Embryonic facial prominence (tissue), 1 donor: Measurements from ENCODE around the gene IGF1R.

Experiments
- DNase-seq: peaks from one replicate; pipeline ENCODE4 v3.0.0-alpha.2; 2016; ENCODE audit errors: extremely low spot score

The IGF1R gene

GRCh38 chr15:98824595-98824994 lies 176.3 kb downstream of the IGF1R start:
- DNase-seq = no peak

- no peak for DNase-seq
Observed at GRCh38 chr15:98826658-98827057, 178.3 kb downstream of the IGF1R start.

GRCh38 chr15:98827217-98827616 lies 178.9 kb downstream of the IGF1R start:
- DNase-seq = no peak

- DNase-seq = no peak
Observed at GRCh38 chr15:98830034-98830634, 181.8 kb downstream of the IGF1R start.

- no peak for DNase-seq
Observed at GRCh38 chr15:98834976-98835375, 186.6 kb downstream of the IGF1R start.

- no peak for DNase-seq
Observed at GRCh38 chr15:98835876-98836275, 187.5 kb downstream of the IGF1R start.

- no peak for DNase-seq
Observed at GRCh38 chr15:98838387-98839259, 190.3 kb downstream of the IGF1R start.

GRCh38 chr15:98840053-98840452 lies 191.7 kb downstream of the IGF1R start:
- no peak for DNase-seq

GRCh38 chr15:98841419-98841970 lies 193.2 kb downstream of the IGF1R start:
- DNase-seq = no peak

GRCh38 chr15:98842192-98842972 lies 194.0 kb downstream of the IGF1R start:
- DNase-seq = no peak

GRCh38 chr15:98842973-98843285 lies 194.6 kb downstream of the IGF1R start:
- no peak for DNase-seq

- no peak for DNase-seq
Observed at GRCh38 chr15:98843844-98844243, 195.5 kb downstream of the IGF1R start.

- no peak for DNase-seq
Observed at GRCh38 chr15:98844261-98844660, 195.9 kb downstream of the IGF1R start.

GRCh38 chr15:98845138-98845884 lies 197.0 kb downstream of the IGF1R start:
- no peak for DNase-seq

GRCh38 chr15:98850961-98851572 lies 202.7 kb downstream of the IGF1R start:
- DNase-seq = peak; percentile 58

GRCh38 chr15:98853161-98853560 lies 204.8 kb downstream of the IGF1R start:
- peak; percentile 88 for DNase-seq

GRCh38 chr15:98853617-98854420 lies 205.5 kb downstream of the IGF1R start:
- no peak for DNase-seq

GRCh38 chr15:98854496-98854895 lies 206.2 kb downstream of the IGF1R start:
- no peak for DNase-seq

GRCh38 chr15:98855067-98855814 lies 206.9 kb downstream of the IGF1R start:
- DNase-seq = no peak
